Muscle of back (tissue), 11 donors: Measurements from ENCODE around the gene TBC1D5. TPM values are rescaled to one million over a fixed set of nuclear protein-coding genes. Genes with fewer than 3 reads are reported as not detected.
"Not testable (repeated sequence)": the region's sequence is repeated elsewhere in the genome, so short reads cannot be mapped to it uniquely, and the experiment has no call there.

Source experiments
- DNase-seq, 3 donors: peaks; one replicate each; pipeline versions ENCODE4 v3.0.0 to v3.0.0-alpha.2; 2013
- polyA plus RNA-seq, 10 donors: library from polyadenylated mRNA; unstranded; fragments of 120-200 nt; gene quantifications; one replicate each; pipeline ENCODE4 v1.2.1, GENCODE V29; 2013; ENCODE audit not compliant: insufficient read length in 10 of 10

TBC1D5 gene
- polyA plus RNA-seq, 10 donors: 25.5 to 37.7 (median 32.2) TPM

GRCh38 chr3:17138246-17139039, 604.0 kb downstream of the TBC1D5 start:
- no peak for DNase-seq

- DNase-seq: no peak
Measured at GRCh38 chr3:17137321-17137826, 605.1 kb downstream of the TBC1D5 start.

GRCh38 chr3:17136136-17136721, 606.2 kb downstream of the TBC1D5 start:
- DNase-seq: no peak

GRCh38 chr3:17135696-17136095, 606.7 kb downstream of the TBC1D5 start:
- no peak for DNase-seq

- DNase-seq: peak; percentile 30 to 77 (median 51)
Measured at GRCh38 chr3:17133632-17134545, 608.5 kb downstream of the TBC1D5 start.

- no peak for DNase-seq
Measured at GRCh38 chr3:17132286-17133115, 609.9 kb downstream of the TBC1D5 start.

GRCh38 chr3:17130956-17131355, 611.5 kb downstream of the TBC1D5 start:
- no peak for DNase-seq

GRCh38 chr3:17129556-17129955, 612.9 kb downstream of the TBC1D5 start:
- DNase-seq: no peak

GRCh38 chr3:17128671-17129070, 613.8 kb downstream of the TBC1D5 start:
- not testable (repeated sequence) for DNase-seq

- no peak for DNase-seq
Measured at GRCh38 chr3:17125738-17126442, 616.5 kb downstream of the TBC1D5 start.

- no peak for DNase-seq
Measured at GRCh38 chr3:17122758-17123157, 619.7 kb downstream of the TBC1D5 start.

GRCh38 chr3:17121336-17121735, 621.1 kb downstream of the TBC1D5 start:
- no peak for DNase-seq

GRCh38 chr3:17120115-17120514, 622.3 kb downstream of the TBC1D5 start:
- no peak for DNase-seq

- DNase-seq: no peak
Measured at GRCh38 chr3:17119201-17120072, 623.0 kb downstream of the TBC1D5 start.

GRCh38 chr3:17118771-17119170, 623.7 kb downstream of the TBC1D5 start:
- no peak for DNase-seq

GRCh38 chr3:17116007-17116600, 626.3 kb downstream of the TBC1D5 start:
- no peak for DNase-seq

GRCh38 chr3:17115186-17115585, 627.2 kb downstream of the TBC1D5 start:
- no peak for DNase-seq

- no peak for DNase-seq
Measured at GRCh38 chr3:17111586-17111985, 630.8 kb downstream of the TBC1D5 start.
